GM12864 (cell line): ENCODE measurements around the gene PIGK.

Source experiments
- DNase-seq: peaks from one replicate; pipeline ENCODE4 v3.0.0-alpha.2; 2011; ENCODE audit warnings: low read depth
- H3K4me3 ChIP-seq: 2 replicates; pipeline ENCODE4 v1.5.1; 2011; ENCODE audit warnings: mild to moderate bottlenecking, low read depth, low read length, control low read depth
- CTCF ChIP-seq: IDR thresholded peaks from 2 replicates; pipeline ENCODE4 v1.5.1; 2011; ENCODE audit warnings: low read depth, mild to moderate bottlenecking, moderate library complexity, low read length, control low read depth, inconsistent platforms; ENCODE audit errors: missing control alignments

Gene PIGK

GRCh38 chr1:77047978-77048614, 171.1 kb downstream of the PIGK start:
- TF ChIP-seq CTCF = no peak
- H3K4me3 ChIP-seq = no peak overlapping the region
- no peak for DNase-seq

GRCh38 chr1:77047575-77047974, 171.7 kb downstream of the PIGK start:
- H3K4me3 ChIP-seq = no peak overlapping the region
- no peak for DNase-seq
- TF ChIP-seq CTCF = no peak

GRCh38 chr1:77044133-77044849, 174.9 kb downstream of the PIGK start:
- H3K4me3 ChIP-seq = no peak overlapping the region
- no peak for TF ChIP-seq CTCF
- DNase-seq = no peak

GRCh38 chr1:77040826-77041225, 178.4 kb downstream of the PIGK start:
- no peak for TF ChIP-seq CTCF
- no peak for DNase-seq
- H3K4me3 ChIP-seq = no peak overlapping the region

- DNase-seq = no peak
- no peak for TF ChIP-seq CTCF
- H3K4me3 ChIP-seq = no peak overlapping the region
Observed at GRCh38 chr1:77039739-77040138, 179.5 kb downstream of the PIGK start.

- no peak for TF ChIP-seq CTCF
- no peak for DNase-seq
- no peak overlapping the region for H3K4me3 ChIP-seq
Observed at GRCh38 chr1:77039111-77039510, 180.1 kb downstream of the PIGK start.
